HG03575 (cell line): ENCODE results near the gene BABAM2.

Experiments
- ATAC-seq: cut with Tn5 transposase; IDR thresholded peaks from one replicate; pipeline ENCODE4 v1.9.1; 2021; ENCODE audit not compliant: unreplicated experiment, insufficient number of reproducible peaks, low FRiP score; ENCODE audit errors: extremely low read depth

Gene BABAM2

GRCh38 chr2:28335666-28336065 lies 445.1 kb downstream of the BABAM2 start:
- ATAC-seq = no peak

- no peak for ATAC-seq
These were observed 445.9 kb downstream of the BABAM2 start for GRCh38 chr2:28336264-28336980.

- ATAC-seq = no peak
These were observed 446.6 kb downstream of the BABAM2 start for GRCh38 chr2:28336982-28337627.

DNA sequence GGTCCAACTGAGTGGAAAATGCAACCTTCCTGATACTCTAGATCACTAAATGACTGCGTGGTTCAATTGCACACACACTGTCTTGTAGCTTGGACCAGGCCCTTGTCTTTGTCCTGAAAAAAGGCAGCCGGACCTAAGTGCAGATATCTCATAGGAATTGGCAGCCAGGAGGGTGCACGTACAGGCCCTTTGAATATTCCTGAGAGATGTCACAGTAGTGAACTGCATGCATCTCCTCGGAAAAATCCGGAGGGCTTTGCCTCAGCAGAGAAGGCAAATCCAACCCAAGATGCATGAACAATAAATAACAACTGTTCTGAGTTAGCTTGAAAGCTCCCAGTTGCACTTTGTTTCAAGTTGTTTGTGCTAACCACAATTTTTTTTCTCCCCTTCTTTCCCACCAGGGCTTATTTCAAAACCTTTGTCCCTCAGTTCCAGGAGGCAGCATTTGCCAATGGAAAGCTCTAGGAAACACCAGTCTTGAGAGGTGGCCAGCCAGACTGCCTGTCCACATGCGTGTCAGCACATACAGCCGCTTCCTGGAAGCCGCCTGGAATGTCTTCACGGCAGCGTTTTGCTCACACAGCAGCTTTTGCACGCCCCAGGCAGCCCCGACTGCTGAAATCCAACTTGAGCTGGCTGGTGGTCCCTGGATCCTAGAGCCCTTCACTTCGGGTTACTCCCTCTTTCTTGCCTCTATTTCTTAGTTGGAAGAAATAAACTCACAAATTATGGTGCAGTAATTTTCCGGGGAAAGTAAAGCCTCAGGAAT lies 447.7 kb downstream of the BABAM2 start:
- ATAC-seq = no peak

DNA sequence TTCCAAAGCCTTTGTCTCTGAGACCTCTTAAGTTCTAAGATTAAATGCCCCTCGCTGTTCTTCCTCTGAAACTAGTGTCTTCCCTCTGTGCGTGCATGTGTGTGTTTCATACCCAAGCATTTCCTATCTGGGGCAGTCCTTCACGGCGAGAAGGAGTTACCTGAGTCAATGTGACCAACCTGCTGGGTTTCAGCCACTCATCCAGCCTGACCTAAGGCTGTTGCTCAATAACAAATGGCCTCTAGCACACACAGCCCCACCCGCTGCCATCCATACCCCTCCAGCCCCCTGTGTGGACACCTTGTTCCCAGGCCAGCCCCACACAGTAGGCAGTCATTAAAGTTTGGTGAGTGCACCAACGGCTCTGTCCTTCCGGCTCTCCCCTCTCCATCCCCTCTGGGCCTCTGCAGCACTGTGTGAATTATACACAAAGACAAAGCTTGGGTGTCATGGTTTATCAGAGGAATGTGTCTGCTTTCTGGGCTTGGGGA lies 448.3 kb downstream of the BABAM2 start:
- no peak for ATAC-seq

DNA sequence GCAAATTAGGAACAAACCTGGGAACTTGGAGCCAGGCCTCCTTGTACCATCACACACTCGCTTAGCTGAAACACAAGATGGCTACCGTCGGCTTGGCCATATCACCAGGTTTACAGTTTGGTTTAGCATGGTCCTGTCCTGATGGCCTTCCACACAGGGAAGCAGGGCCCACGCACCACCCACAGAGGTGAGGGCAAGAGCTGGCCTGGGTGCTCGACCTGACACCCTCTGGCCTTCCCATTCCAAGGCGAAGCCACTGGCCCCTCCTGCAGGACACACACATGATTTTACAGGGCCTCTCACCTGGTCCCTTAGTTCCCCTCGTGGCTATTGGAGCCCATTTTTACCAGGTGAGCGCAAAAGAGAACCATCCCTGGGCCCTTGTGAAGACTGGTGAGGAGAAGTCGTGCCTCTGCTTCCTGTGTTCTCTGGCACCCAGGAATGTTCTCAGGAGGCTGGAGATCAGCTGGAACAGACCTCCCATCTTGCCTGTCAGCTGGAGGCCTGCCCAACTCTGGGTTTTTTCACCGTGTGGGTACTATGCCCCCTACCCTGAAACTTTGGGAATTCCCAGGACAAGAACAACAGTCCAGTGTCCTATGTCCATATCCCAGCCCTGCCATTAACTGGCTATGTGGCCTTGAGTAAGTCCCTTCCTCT lies 449.1 kb downstream of the BABAM2 start:
- ATAC-seq = no peak

DNA sequence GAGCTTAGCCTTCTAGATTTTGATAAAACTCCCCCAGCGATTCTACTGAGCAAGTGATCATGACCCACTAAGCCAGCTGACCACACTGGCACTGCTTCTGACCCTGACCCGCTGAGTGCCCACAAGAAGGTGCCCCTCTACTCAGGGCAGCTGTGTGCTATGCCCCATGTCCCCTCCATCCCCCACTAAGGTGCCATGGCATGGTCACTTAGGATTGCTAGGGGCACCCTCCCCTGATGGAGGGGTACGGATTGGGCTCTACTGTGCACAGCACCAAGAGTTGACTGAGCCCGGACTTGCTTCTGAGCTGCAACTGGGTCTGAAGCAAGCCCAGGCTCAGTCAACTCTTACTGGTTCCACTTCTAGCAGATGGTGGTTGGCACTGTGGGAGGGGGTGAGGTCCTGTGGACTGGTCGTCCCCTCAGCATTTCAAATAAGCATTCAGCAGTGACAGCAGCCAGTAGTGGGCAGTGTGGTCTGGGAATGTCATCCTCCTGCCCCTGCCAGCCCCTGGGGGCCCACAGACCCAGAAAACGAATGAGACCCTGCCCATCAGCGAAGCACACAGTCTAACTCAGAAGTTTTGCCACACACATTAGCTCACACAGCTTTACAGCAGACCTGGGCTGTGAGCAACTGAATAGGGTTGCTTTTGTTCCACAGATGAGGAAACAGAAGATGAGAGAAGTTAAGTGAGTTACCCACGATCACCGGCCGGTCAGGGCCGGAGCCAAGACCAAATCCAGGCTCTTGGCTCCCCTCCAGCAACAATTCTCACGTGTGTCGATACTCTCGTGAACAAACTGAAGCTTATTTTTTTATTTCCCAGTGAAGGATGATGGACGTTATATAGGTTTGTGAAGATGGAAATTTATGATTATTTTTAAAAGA lies 450.0 kb downstream of the BABAM2 start:
- ATAC-seq = no peak

- no peak for ATAC-seq
These were observed 450.8 kb downstream of the BABAM2 start for GRCh38 chr2:28341208-28341891.

GRCh38 chr2:28342081-28342967 lies 451.8 kb downstream of the BABAM2 start:
- ATAC-seq = no peak

- no peak for ATAC-seq
These were observed 452.8 kb downstream of the BABAM2 start for GRCh38 chr2:28343184-28343942.

- ATAC-seq = no peak
These were observed 453.6 kb downstream of the BABAM2 start for GRCh38 chr2:28343971-28344715.

- ATAC-seq = no peak
These were observed 454.3 kb downstream of the BABAM2 start for GRCh38 chr2:28344756-28345373.

DNA sequence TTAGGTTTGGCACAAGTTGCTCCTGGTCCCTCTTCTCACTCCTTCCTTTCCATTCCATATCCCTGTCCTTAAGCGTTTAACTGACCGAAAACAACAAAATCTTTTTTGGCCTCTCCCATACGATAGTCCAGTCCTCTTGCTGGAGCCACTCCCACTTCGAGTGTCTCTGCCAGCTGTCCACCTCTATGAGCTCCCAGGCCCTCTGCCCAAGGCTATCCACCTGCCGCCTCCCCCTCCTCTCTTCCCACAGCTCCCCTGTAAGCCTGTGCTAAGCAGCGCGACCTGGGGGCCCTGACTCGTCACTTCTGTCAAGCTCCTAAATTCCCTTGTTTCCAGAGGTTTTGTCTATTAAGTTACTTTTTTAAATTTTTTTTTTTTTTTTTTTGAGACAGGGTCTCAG lies 455.1 kb downstream of the BABAM2 start:
- ATAC-seq = no peak

DNA sequence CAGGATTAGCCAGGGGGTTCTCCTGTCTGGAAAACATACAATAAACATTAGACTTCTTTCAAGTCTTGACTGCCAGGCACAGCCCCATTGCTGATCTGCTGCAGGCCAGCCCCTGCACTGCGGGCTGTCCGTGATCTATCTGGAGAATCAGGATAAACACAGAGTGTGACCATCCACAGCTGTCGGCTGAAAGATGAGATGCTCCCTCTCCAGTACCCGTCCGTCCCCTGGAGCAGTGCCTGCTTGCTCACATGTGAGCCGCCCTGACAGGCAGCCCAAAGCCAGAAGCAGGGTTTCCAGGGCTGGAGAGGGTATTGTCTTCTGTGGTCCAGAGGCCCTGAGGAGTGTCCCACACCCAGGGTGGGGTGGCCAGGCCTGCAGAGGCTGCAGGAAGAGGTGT lies 456.1 kb downstream of the BABAM2 start:
- no peak for ATAC-seq

GRCh38 chr2:28347193-28347592 lies 456.7 kb downstream of the BABAM2 start:
- ATAC-seq = no peak
